ENCODE measurements around the gene ATP1B1.

Gene ATP1B1

GRCh38 chr1:169107603-169108208, 1.2 kb downstream of the ATP1B1 start:
- H3K9ac ChIP-seq (ENCODE audit: low read depth, low read length): peak overlapping the region; percentile 86
- H3K4me3 ChIP-seq (ENCODE audit: low read depth, low read length): peak overlapping the region; percentile 93
- no peak overlapping the region for H3K27ac ChIP-seq (ENCODE audit: low read depth, low read length)
- H3K9me3 ChIP-seq (ENCODE audit: control insufficient read depth, insufficient read depth, low read length): no peaks in the 10 kb centered on the region
- H3K4me1 ChIP-seq (ENCODE audit: control insufficient read depth, insufficient read depth, low read length): peaks cover 46% of the 10 kb centered on the region
- H3K27me3 ChIP-seq (ENCODE audit: control insufficient read depth, insufficient read depth, low read length): peaks cover 15% of the 10 kb centered on the region; the same call in 1 of the 2 replicates
- peaks cover 14% of the 10 kb centered on the region for H3K36me3 ChIP-seq (ENCODE audit: control insufficient read depth, insufficient read depth, low read length)

- no peak overlapping the region for H3K9ac ChIP-seq (ENCODE audit: low read depth, low read length)
Observed at GRCh38 chr1:169108223-169108622, 1.7 kb downstream of the ATP1B1 start.

GRCh38 chr1:169108863-169109560, 2.5 kb downstream of the ATP1B1 start:
- Histone ChIP-seq H3K4me3 (ENCODE audit: low read depth, low read length) (peak overlapping the region; percentile 93; the same call in 1 of the 2 replicates), H3K9ac (ENCODE audit: low read depth, low read length) (no peak overlapping the region; the same call in 1 of the 2 replicates), H3K9me3 (ENCODE audit: control insufficient read depth, insufficient read depth, low read length) (no peaks in the 10 kb centered on the region), H3K27ac (ENCODE audit: low read depth, low read length) (peak overlapping the region; percentile 14), H3K27me3 (ENCODE audit: control insufficient read depth, insufficient read depth, low read length) (peaks cover 10% of the 10 kb centered on the region; the same call in 1 of the 2 replicates), H3K4me1 (ENCODE audit: control insufficient read depth, insufficient read depth, low read length) (peaks cover 44% of the 10 kb centered on the region), H3K36me3 (ENCODE audit: control insufficient read depth, insufficient read depth, low read length) (peaks cover 25% of the 10 kb centered on the region)

More at GRCh38 chr1:169108223-169108622, 1.7 kb downstream of the ATP1B1 start:
- Histone ChIP-seq H3K27ac (ENCODE audit: low read depth, low read length) (no peak overlapping the region), H3K4me3 (ENCODE audit: low read depth, low read length) (peak overlapping the region; percentile 93), H3K27me3 (ENCODE audit: control insufficient read depth, insufficient read depth, low read length) (peaks cover 15% of the 10 kb centered on the region; the same call in 1 of the 2 replicates), H3K9me3 (ENCODE audit: control insufficient read depth, insufficient read depth, low read length) (no peaks in the 10 kb centered on the region), H3K36me3 (ENCODE audit: control insufficient read depth, insufficient read depth, low read length) (peaks cover 17% of the 10 kb centered on the region), H3K4me1 (ENCODE audit: control insufficient read depth, insufficient read depth, low read length) (peaks cover 43% of the 10 kb centered on the region)

- Histone ChIP-seq H3K36me3 (ENCODE audit: control insufficient read depth, insufficient read depth, low read length) (peaks cover 30% of the 10 kb centered on the region), H3K9ac (ENCODE audit: low read depth, low read length) (no peak overlapping the region; the same call in 1 of the 2 replicates), H3K27me3 (ENCODE audit: control insufficient read depth, insufficient read depth, low read length) (0 out of 2 replicates have a peak, but pooled peaks cover 4% of the 10 kb centered on the region), H3K9me3 (ENCODE audit: control insufficient read depth, insufficient read depth, low read length) (no peaks in the 10 kb centered on the region), H3K4me3 (ENCODE audit: low read depth, low read length) (peak overlapping the region; percentile 26; the same call in 1 of the 2 replicates), H3K4me1 (ENCODE audit: control insufficient read depth, insufficient read depth, low read length) (peaks cover 44% of the 10 kb centered on the region), H3K27ac (ENCODE audit: low read depth, low read length) (peak overlapping the region; percentile 31)
Observed at GRCh38 chr1:169109561-169110134, 3.2 kb downstream of the ATP1B1 start.

GRCh38 chr1:169110236-169110635, 3.7 kb downstream of the ATP1B1 start:
- H3K4me3 ChIP-seq (ENCODE audit: low read depth, low read length): no peak overlapping the region
- peak overlapping the region; percentile 31 for H3K27ac ChIP-seq (ENCODE audit: low read depth, low read length)
- no peak overlapping the region for H3K9ac ChIP-seq (ENCODE audit: low read depth, low read length)
- H3K27me3 ChIP-seq (ENCODE audit: control insufficient read depth, insufficient read depth, low read length): no peaks in the 10 kb centered on the region
- peaks cover 30% of the 10 kb centered on the region for H3K36me3 ChIP-seq (ENCODE audit: control insufficient read depth, insufficient read depth, low read length)
- H3K4me1 ChIP-seq (ENCODE audit: control insufficient read depth, insufficient read depth, low read length): peaks cover 38% of the 10 kb centered on the region
- no peaks in the 10 kb centered on the region for H3K9me3 ChIP-seq (ENCODE audit: control insufficient read depth, insufficient read depth, low read length)

- H3K27me3 ChIP-seq (ENCODE audit: control insufficient read depth, insufficient read depth, low read length): no peaks in the 10 kb centered on the region
- no peak overlapping the region for H3K4me3 ChIP-seq (ENCODE audit: low read depth, low read length)
- no peak overlapping the region for H3K9ac ChIP-seq (ENCODE audit: low read depth, low read length)
- H3K27ac ChIP-seq (ENCODE audit: low read depth, low read length): no peak overlapping the region
- H3K4me1 ChIP-seq (ENCODE audit: control insufficient read depth, insufficient read depth, low read length): peaks cover 38% of the 10 kb centered on the region
- peaks cover 33% of the 10 kb centered on the region for H3K36me3 ChIP-seq (ENCODE audit: control insufficient read depth, insufficient read depth, low read length)
- no peaks in the 10 kb centered on the region for H3K9me3 ChIP-seq (ENCODE audit: control insufficient read depth, insufficient read depth, low read length)
Observed at GRCh38 chr1:169110689-169111447, 4.4 kb downstream of the ATP1B1 start.

GRCh38 chr1:169111472-169111871, 5.0 kb downstream of the ATP1B1 start:
- Histone ChIP-seq H3K27me3 (ENCODE audit: control insufficient read depth, insufficient read depth, low read length) (no peaks in the 10 kb centered on the region), H3K9me3 (ENCODE audit: control insufficient read depth, insufficient read depth, low read length) (no peaks in the 10 kb centered on the region), H3K9ac (ENCODE audit: low read depth, low read length) (no peak overlapping the region), H3K36me3 (ENCODE audit: control insufficient read depth, insufficient read depth, low read length) (peaks cover 38% of the 10 kb centered on the region), H3K27ac (ENCODE audit: low read depth, low read length) (no peak overlapping the region), H3K4me1 (ENCODE audit: control insufficient read depth, insufficient read depth, low read length) (peaks cover 42% of the 10 kb centered on the region), H3K4me3 (ENCODE audit: low read depth, low read length) (no peak overlapping the region)

- Histone ChIP-seq H3K4me3 (ENCODE audit: low read depth, low read length) (no peak overlapping the region), H3K9me3 (ENCODE audit: control insufficient read depth, insufficient read depth, low read length) (no peaks in the 10 kb centered on the region), H3K27ac (ENCODE audit: low read depth, low read length) (no peak overlapping the region), H3K4me1 (ENCODE audit: control insufficient read depth, insufficient read depth, low read length) (peaks cover 42% of the 10 kb centered on the region), H3K9ac (ENCODE audit: low read depth, low read length) (no peak overlapping the region), H3K36me3 (ENCODE audit: control insufficient read depth, insufficient read depth, low read length) (peaks cover 43% of the 10 kb centered on the region), H3K27me3 (ENCODE audit: control insufficient read depth, insufficient read depth, low read length) (no peaks in the 10 kb centered on the region)
Observed at GRCh38 chr1:169112241-169112640, 5.8 kb downstream of the ATP1B1 start.

- H3K9me3 ChIP-seq (ENCODE audit: control insufficient read depth, insufficient read depth, low read length): no peaks in the 10 kb centered on the region
- H3K27ac ChIP-seq (ENCODE audit: low read depth, low read length): peak overlapping the region; percentile 78
- no peak overlapping the region for H3K9ac ChIP-seq (ENCODE audit: low read depth, low read length)
- H3K4me1 ChIP-seq (ENCODE audit: control insufficient read depth, insufficient read depth, low read length): peaks cover 34% of the 10 kb centered on the region
- H3K27me3 ChIP-seq (ENCODE audit: control insufficient read depth, insufficient read depth, low read length): no peaks in the 10 kb centered on the region
- peaks cover 57% of the 10 kb centered on the region for H3K36me3 ChIP-seq (ENCODE audit: control insufficient read depth, insufficient read depth, low read length)
- peak overlapping the region; percentile 30; the same call in 1 of the 2 replicates for H3K4me3 ChIP-seq (ENCODE audit: low read depth, low read length)
Observed at GRCh38 chr1:169113613-169114119, 7.2 kb downstream of the ATP1B1 start.

GRCh38 chr1:169115891-169116585, 9.5 kb downstream of the ATP1B1 start:
- Histone ChIP-seq H3K4me1 (ENCODE audit: control insufficient read depth, insufficient read depth, low read length) (peaks cover 12% of the 10 kb centered on the region), H3K27me3 (ENCODE audit: control insufficient read depth, insufficient read depth, low read length) (no peaks in the 10 kb centered on the region), H3K27ac (ENCODE audit: low read depth, low read length) (no peak overlapping the region), H3K9me3 (ENCODE audit: control insufficient read depth, insufficient read depth, low read length) (no peaks in the 10 kb centered on the region), H3K36me3 (ENCODE audit: control insufficient read depth, insufficient read depth, low read length) (peaks cover 62% of the 10 kb centered on the region), H3K4me3 (ENCODE audit: low read depth, low read length) (no peak overlapping the region), H3K9ac (ENCODE audit: low read depth, low read length) (no peak overlapping the region)

Measured in HUES48 (cell line).